Measurements from ENCODE around the gene AOPEP. TPM values are rescaled to one million over a fixed set of nuclear protein-coding genes. Genes with fewer than 3 reads are reported as not detected.

Gene AOPEP
- total RNA-seq, 1 experiment from 2014 or later, result 14.4 TPM

- ChIA-PET CTCF (interaction anchor here (0.6 to 1.9 kb wide), 8 partner anchors 15 to 1064 kb away, joined by 3 to 14 read pairs (median 3); no protein-coding TSS in a partner anchor), POLR2A (interaction anchor here (0.7 kb wide), 2 partner anchors 285 to 343 kb away, joined by 3 to 5 read pairs; no protein-coding TSS in a partner anchor)
- no peak for DNase-seq (ENCODE audit: low spot score)
- H3K4me3 Mint-ChIP-seq, result peak overlapping the region; percentile 51
- no peaks in the 10 kb centered on the region for H3K9me3 Mint-ChIP-seq
- no peaks in the 10 kb centered on the region for H3K36me3 Mint-ChIP-seq
- TF ChIP-seq NFYB (CRISPR knock-in tag; conservative IDR thresholded peaks at IDR 0.05; ENCODE audit: low read depth), result no peak
- no peak for TF ChIP-seq CREM (CRISPR knock-in tag; IDR thresholded peaks at IDR 0.05)
- TF ChIP-seq ZNF317 (CRISPR knock-in tag; IDR thresholded peaks at IDR 0.05; ENCODE audit: borderline replicate concordance, low read depth), result no peak
- TF ChIP-seq MYBL2 (CRISPR knock-in tag; IDR thresholded peaks at IDR 0.05), result no peak
- no peak for TF ChIP-seq ESRRA (CRISPR knock-in tag; IDR thresholded peaks at IDR 0.05; ENCODE audit: borderline replicate concordance)
- no peak for TF ChIP-seq NR1H2 (CRISPR knock-in tag; IDR thresholded peaks at IDR 0.05)
- no peak for TF ChIP-seq SP1 (CRISPR knock-in tag; conservative IDR thresholded peaks at IDR 0.05)
- no peak for TF ChIP-seq CDX4 (CRISPR knock-in tag; IDR thresholded peaks at IDR 0.05; ENCODE audit: borderline replicate concordance)
- TF ChIP-seq E2F5 (CRISPR knock-in tag; IDR thresholded peaks at IDR 0.05), result no peak
- no peak for TF ChIP-seq TEAD4 (CRISPR knock-in tag; IDR thresholded peaks at IDR 0.05)
- no peak for TF ChIP-seq CTCF (IDR thresholded peaks at IDR 0.05)
- TF ChIP-seq SMAD4 (CRISPR knock-in tag; IDR thresholded peaks at IDR 0.05), result no peak
- no peak for TF ChIP-seq TP53 (CRISPR knock-in tag; IDR thresholded peaks at IDR 0.05)
- TF ChIP-seq MLX (CRISPR knock-in tag; IDR thresholded peaks at IDR 0.05), result no peak
- H3K27ac Mint-ChIP-seq, result no peak overlapping the region
- peaks cover 59% of the 10 kb centered on the region for H3K4me1 Mint-ChIP-seq
- peaks cover 31% of the 10 kb centered on the region for H3K27me3 Mint-ChIP-seq (ENCODE audit: low read depth)
- ATAC-seq, result no peak
Measured at GRCh38 chr9:95047452-95048224, 321.1 kb downstream of the AOPEP start.

- peak; percentile 65 for ATAC-seq
- peak; percentile 72 for DNase-seq (ENCODE audit: low spot score)
- peaks cover 31% of the 10 kb centered on the region for H3K27me3 Mint-ChIP-seq (ENCODE audit: low read depth)
- H3K36me3 Mint-ChIP-seq, result no peaks in the 10 kb centered on the region
- TF ChIP-seq SMAD4 (CRISPR knock-in tag; IDR thresholded peaks at IDR 0.05), result no peak
- TF ChIP-seq CDX4 (CRISPR knock-in tag; IDR thresholded peaks at IDR 0.05; ENCODE audit: borderline replicate concordance), result no peak
- no peak for TF ChIP-seq RELA (CRISPR knock-in tag; IDR thresholded peaks at IDR 0.05; ENCODE audit: borderline replicate concordance)
- ChIA-PET POLR2A (interaction anchor here (0.6 to 0.7 kb wide), 3 partner anchors 145 to 344 kb away, joined by 3 to 5 read pairs (median 3); no protein-coding TSS in a partner anchor), CTCF (interaction anchor here (0.6 to 1.9 kb wide), 8 partner anchors 16 to 1064 kb away, joined by 3 to 14 read pairs (median 4); no protein-coding TSS in a partner anchor)
- peaks cover 59% of the 10 kb centered on the region for H3K4me1 Mint-ChIP-seq
- H3K9me3 Mint-ChIP-seq, result no peaks in the 10 kb centered on the region
- H3K27ac Mint-ChIP-seq, result no peak overlapping the region
- H3K4me3 Mint-ChIP-seq, result peak overlapping the region; percentile 81
Measured at GRCh38 chr9:95048225-95049087, 322.0 kb downstream of the AOPEP start.

Data from WTC11 (cell line).